Activated T-cell treated with anti-CD3 and anti-CD28 coated beads, Interleukin-2, amount 50 U/mL, for 4 hours (primary cell): Measurements from ENCODE around the gene PPP1R3D. TPM values are rescaled to one million over a fixed set of nuclear protein-coding genes. Genes with fewer than 3 reads are reported as not detected.
"Not testable (repeated sequence)": the region's sequence is repeated elsewhere in the genome, so short reads cannot be mapped to it uniquely, and the experiment has no call there.

Experiments
- ATAC-seq, 2 donors: fragments of 200-7000 bp; cut with Tn5 transposase; one replicate each; pipeline ENCODE4 v1.10.0; 2021
- DNase-seq: peaks from one replicate; pipeline ENCODE4 v3.0.0-alpha.2; 2020
- H3K27me3 Mint-ChIP-seq: one replicate; pipeline ENCODE4 v1.8.0; 2021; ENCODE audit warnings: low read depth, mixed read lengths
- H3K36me3 Mint-ChIP-seq: one replicate; pipeline ENCODE4 v1.8.0; 2022; ENCODE audit warnings: mixed read lengths; ENCODE audit not compliant: insufficient read depth
- H3K4me1 Mint-ChIP-seq: one replicate; pipeline ENCODE4 v1.8.0; 2021; ENCODE audit warnings: low read depth, mixed read lengths
- H3K4me3 Mint-ChIP-seq: one replicate; pipeline ENCODE4 v1.8.0; 2021; ENCODE audit warnings: mild to moderate bottlenecking, moderate library complexity, mixed read lengths
- H3K9me3 Mint-ChIP-seq: one replicate; pipeline ENCODE4 v1.8.0; 2021; ENCODE audit warnings: mixed read lengths
- total RNA-seq, 3 donors: library from RNA; stranded (reverse); gene quantifications; one replicate each; pipeline ENCODE4 v1.2.1, GENCODE V29; 2021

PPP1R3D gene
- total RNA-seq, 3 donors from 2014 or later = 3.5 to 4.2 (median 4.1) TPM

DNA sequence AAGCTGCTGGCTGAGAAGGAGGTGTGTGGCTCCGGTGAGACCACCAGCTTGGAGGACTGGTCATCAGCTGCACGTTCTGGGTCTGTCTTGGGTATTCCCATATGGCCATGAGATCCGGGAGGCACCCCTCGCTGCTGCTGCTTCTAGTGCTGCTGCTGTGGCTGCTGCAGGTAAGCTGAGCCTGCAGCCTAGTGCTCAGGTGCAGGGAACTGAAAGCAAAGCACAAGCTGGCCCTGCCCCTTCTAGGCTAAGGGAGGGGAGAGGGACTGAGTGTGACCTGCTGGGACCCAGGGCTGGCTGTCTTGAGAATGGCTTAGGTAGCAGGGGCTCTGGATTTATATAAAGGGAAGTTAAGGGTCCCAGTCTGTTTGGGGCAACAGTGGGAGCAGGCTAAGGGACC, 18.5 kb upstream of the PPP1R3D start:
- Mint-ChIP-seq H3K4me3 (no peak overlapping the region), H3K27me3 (no peaks in the 10 kb centered on the region), H3K9me3 (no peaks in the 10 kb centered on the region), H3K36me3 (peaks cover 4% of the 10 kb centered on the region), H3K4me1 (no peaks in the 10 kb centered on the region)
- no peak for DNase-seq
- ATAC-seq = no peak

DNA sequence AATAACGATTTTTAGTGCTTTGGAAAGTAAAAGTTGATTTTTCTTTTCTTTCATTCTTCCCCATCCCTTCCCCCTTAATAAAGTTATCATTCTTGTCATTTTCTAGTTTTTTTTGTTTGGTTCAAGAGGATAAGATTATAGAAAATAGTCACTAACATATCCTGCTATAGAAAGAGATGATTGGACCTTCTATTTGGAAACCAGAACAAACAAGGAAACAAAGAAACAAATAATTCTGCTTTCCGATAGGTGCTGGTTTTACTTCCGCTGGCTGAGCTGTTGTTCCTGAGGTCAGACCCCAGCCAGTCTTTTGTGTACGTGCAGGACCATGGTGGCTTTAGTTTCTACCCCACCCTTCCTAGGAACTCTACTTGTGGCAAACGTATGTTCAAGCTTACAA, 18.0 kb upstream of the PPP1R3D start, which contains the start of gene CDH26:
TSS of gene CDH26 (plus strand) at position 301 of the 400 bp plus-strand sequence. CDS start 304 bp downstream, outside the sequence.
- DNase-seq = no peak
- ATAC-seq = no peak

GRCh38 chr20:59957568-59957967, 17.5 kb upstream of the PPP1R3D start:
- not testable (repeated sequence) for DNase-seq, H3K9me3 Mint-ChIP-seq, H3K36me3 Mint-ChIP-seq, H3K4me1 Mint-ChIP-seq, H3K4me3 Mint-ChIP-seq, ATAC-seq, H3K27me3 Mint-ChIP-seq

More for the DNA sequence above, 18.0 kb upstream of the PPP1R3D start, which contains the start of gene CDH26:
- Mint-ChIP-seq H3K4me3 (no peak within 1 kb of the TSS), H3K27me3 (no peaks in the 10 kb centered on the region), H3K4me1 (no peaks in the 10 kb centered on the region), H3K36me3 (peaks cover 4% of the 10 kb centered on the region), H3K9me3 (no peaks in the 10 kb centered on the region)

- H3K4me1 Mint-ChIP-seq = no peaks in the 10 kb centered on the region
- ATAC-seq (no peak), DNase-seq (no peak)
- no peaks in the 10 kb centered on the region for H3K9me3 Mint-ChIP-seq
- H3K4me3 Mint-ChIP-seq = no peak overlapping the region
- no peaks in the 10 kb centered on the region for H3K27me3 Mint-ChIP-seq
- peaks cover 3% of the 10 kb centered on the region for H3K36me3 Mint-ChIP-seq
Measured at GRCh38 chr20:59955131-59955796, 15.2 kb upstream of the PPP1R3D start.

- H3K9me3 Mint-ChIP-seq = no peaks in the 10 kb centered on the region
- H3K4me1 Mint-ChIP-seq = no peaks in the 10 kb centered on the region
- H3K27me3 Mint-ChIP-seq = no peaks in the 10 kb centered on the region
- DNase-seq (no peak), ATAC-seq (no peak)
- peaks cover 1% of the 10 kb centered on the region for H3K36me3 Mint-ChIP-seq
- no peak overlapping the region for H3K4me3 Mint-ChIP-seq
Measured at GRCh38 chr20:59954718-59955117, 14.6 kb upstream of the PPP1R3D start.

- DNase-seq (no peak), ATAC-seq (no peak)
- Mint-ChIP-seq H3K36me3 (peaks cover 1% of the 10 kb centered on the region), H3K9me3 (no peaks in the 10 kb centered on the region), H3K4me3 (no peak overlapping the region), H3K4me1 (peaks cover 16% of the 10 kb centered on the region), H3K27me3 (no peaks in the 10 kb centered on the region)
Measured at GRCh38 chr20:59949911-59950310, 9.8 kb upstream of the PPP1R3D start.

DNA sequence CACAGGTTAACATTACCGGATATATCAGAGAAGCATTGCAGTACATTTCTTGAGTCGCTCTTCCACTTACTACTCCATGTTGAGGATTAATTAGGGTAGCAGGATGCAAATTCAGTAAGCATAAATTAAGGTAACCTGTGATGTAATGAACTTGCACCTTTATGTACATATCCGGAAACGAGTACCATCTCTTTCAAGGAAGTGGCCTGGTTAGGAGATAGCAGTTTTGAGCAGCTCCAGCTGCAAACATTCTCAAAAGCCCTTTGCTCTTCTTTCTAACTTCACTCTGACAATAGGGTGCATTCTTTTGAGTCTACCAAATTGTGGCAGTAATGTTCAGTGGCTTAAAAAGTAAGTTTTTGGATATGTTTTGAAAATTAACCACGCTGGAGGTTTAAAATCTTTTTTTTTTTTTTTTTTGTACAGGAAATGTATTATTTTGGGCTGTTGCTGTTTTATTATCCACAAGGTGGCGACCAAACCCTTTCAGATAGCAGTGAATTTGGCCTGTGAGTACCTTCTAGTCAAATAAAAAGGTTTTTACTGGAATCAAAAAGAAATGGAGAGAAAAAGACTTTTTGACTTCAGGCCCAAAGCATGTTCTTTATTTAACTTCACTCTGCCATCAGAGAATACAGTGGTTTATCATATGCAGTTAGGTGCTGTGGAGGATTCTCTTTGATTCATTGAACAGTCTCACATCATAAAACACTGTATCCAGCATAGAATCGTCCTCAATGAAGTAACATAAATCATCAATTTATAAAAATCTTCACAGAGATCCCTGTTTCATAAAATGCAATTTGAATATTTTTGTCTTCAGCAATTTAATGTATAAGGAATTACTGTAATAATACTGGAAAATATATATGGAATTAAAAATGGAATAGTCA, 9.0 kb upstream of the PPP1R3D start:
- DNase-seq = no peak
- H3K4me3 Mint-ChIP-seq = peak overlapping the region; percentile 66
- no peaks in the 10 kb centered on the region for H3K9me3 Mint-ChIP-seq
- peaks cover 9% of the 10 kb centered on the region for H3K36me3 Mint-ChIP-seq
- no peaks in the 10 kb centered on the region for H3K27me3 Mint-ChIP-seq
- ATAC-seq = peak; percentile 48 to 61
- peaks cover 18% of the 10 kb centered on the region for H3K4me1 Mint-ChIP-seq

GRCh38 chr20:59948212-59948611, 8.1 kb upstream of the PPP1R3D start:
- Mint-ChIP-seq H3K4me1 (peaks cover 18% of the 10 kb centered on the region), H3K27me3 (no peaks in the 10 kb centered on the region), H3K36me3 (peaks cover 11% of the 10 kb centered on the region), H3K4me3 (no peak overlapping the region), H3K9me3 (no peaks in the 10 kb centered on the region)
- ATAC-seq (no peak), DNase-seq (no peak)

DNA sequence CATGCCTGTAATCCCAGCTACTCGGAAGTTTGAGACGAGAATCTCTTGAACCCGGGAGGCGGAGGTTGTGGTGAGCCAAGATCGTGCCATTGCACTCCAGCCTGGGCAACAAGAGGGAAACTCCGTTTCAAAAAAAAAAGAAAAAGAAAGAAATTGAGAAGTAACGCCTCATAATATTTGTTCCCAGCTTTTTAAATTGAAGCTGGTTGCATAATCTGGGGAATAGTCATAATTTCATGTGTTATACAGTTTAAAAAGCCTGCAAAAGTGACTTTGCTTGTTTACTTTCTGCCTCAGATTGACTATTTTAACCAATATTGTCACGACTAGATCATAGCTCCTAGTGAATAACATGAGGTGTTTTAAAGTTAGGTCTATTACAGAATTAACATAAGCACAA, 7.3 kb upstream of the PPP1R3D start:
- DNase-seq (no peak), ATAC-seq (no peak)
- H3K4me1 Mint-ChIP-seq = peaks cover 18% of the 10 kb centered on the region
- no peaks in the 10 kb centered on the region for H3K9me3 Mint-ChIP-seq
- H3K36me3 Mint-ChIP-seq = peaks cover 10% of the 10 kb centered on the region
- H3K4me3 Mint-ChIP-seq = no peak overlapping the region
- no peaks in the 10 kb centered on the region for H3K27me3 Mint-ChIP-seq

DNA sequence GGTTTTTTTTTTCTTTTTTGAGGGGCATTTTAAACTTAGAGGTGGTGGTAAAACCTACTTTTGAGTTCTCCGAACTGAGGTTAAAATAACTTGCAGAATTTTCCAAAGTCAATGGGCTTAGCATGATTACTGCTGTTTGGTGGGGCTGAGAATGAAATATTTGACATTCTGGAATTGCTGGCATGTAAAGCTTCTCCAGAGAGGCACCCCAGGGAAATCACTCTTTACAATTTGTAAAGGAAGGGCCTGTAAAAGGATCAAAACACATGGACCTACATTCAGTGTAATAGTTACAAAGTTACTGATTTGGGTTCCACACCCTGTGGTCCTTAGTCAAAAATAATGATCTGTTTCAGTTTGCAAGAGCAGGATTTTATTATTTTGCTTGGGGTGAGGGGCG, 5.6 kb upstream of the PPP1R3D start:
- Mint-ChIP-seq H3K4me1 (peaks cover 34% of the 10 kb centered on the region), H3K4me3 (no peak overlapping the region), H3K9me3 (no peaks in the 10 kb centered on the region), H3K36me3 (peaks cover 10% of the 10 kb centered on the region), H3K27me3 (no peaks in the 10 kb centered on the region)
- ATAC-seq = no peak
- no peak for DNase-seq

- ATAC-seq (no peak), DNase-seq (no peak)
- Mint-ChIP-seq H3K4me3 (no peak overlapping the region), H3K9me3 (no peaks in the 10 kb centered on the region), H3K36me3 (peaks cover 10% of the 10 kb centered on the region), H3K27me3 (no peaks in the 10 kb centered on the region), H3K4me1 (peaks cover 34% of the 10 kb centered on the region)
Measured at GRCh38 chr20:59945175-59945574, 5.1 kb upstream of the PPP1R3D start.

- ATAC-seq (no peak), DNase-seq (no peak)
- Mint-ChIP-seq H3K4me1 (peaks cover 34% of the 10 kb centered on the region), H3K27me3 (no peaks in the 10 kb centered on the region), H3K9me3 (no peaks in the 10 kb centered on the region), H3K36me3 (peaks cover 10% of the 10 kb centered on the region), H3K4me3 (no peak overlapping the region)
Measured at GRCh38 chr20:59944726-59945125, 4.6 kb upstream of the PPP1R3D start.

GRCh38 chr20:59942245-59942644, 2.1 kb upstream of the PPP1R3D start:
- Mint-ChIP-seq H3K27me3 (no peaks in the 10 kb centered on the region), H3K4me3 (no peak overlapping the region), H3K36me3 (peaks cover 10% of the 10 kb centered on the region), H3K4me1 (peaks cover 38% of the 10 kb centered on the region), H3K9me3 (no peaks in the 10 kb centered on the region)
- ATAC-seq = no peak
- DNase-seq = no peak

- DNase-seq (no peak), ATAC-seq (no peak)
- Mint-ChIP-seq H3K36me3 (peaks cover 10% of the 10 kb centered on the region), H3K4me1 (peaks cover 37% of the 10 kb centered on the region), H3K4me3 (peak overlapping the region; percentile 90), H3K9me3 (no peaks in the 10 kb centered on the region), H3K27me3 (no peaks in the 10 kb centered on the region)
Measured at GRCh38 chr20:59940956-59941294, 820 bp upstream of the PPP1R3D start.

DNA sequence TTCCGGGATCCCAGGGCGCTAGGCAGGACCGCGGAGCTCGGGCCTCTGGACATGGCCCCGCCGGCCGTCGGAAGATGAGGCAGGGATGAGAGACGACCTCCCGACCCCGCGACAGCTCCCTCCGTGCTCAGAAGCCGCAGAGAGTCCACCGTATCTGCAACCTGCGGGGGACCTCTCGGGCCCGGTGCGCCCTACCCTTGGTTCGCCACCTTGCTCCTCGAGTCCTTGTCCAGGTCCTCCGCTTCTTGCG, 301 bp downstream of the PPP1R3D start:
- Mint-ChIP-seq H3K27me3 (no peaks in the 10 kb centered on the region), H3K36me3 (peaks cover 10% of the 10 kb centered on the region), H3K4me1 (peaks cover 37% of the 10 kb centered on the region)

More for the DNA sequence above, 301 bp downstream of the PPP1R3D start:
- ATAC-seq = peak; percentile 10 to 19
- DNase-seq = no peak
- Mint-ChIP-seq H3K4me3 (peak overlapping the region; percentile 90), H3K9me3 (no peaks in the 10 kb centered on the region)
